ENCODE measurements around the gene IDH3A.

IDH3A gene

DNA sequence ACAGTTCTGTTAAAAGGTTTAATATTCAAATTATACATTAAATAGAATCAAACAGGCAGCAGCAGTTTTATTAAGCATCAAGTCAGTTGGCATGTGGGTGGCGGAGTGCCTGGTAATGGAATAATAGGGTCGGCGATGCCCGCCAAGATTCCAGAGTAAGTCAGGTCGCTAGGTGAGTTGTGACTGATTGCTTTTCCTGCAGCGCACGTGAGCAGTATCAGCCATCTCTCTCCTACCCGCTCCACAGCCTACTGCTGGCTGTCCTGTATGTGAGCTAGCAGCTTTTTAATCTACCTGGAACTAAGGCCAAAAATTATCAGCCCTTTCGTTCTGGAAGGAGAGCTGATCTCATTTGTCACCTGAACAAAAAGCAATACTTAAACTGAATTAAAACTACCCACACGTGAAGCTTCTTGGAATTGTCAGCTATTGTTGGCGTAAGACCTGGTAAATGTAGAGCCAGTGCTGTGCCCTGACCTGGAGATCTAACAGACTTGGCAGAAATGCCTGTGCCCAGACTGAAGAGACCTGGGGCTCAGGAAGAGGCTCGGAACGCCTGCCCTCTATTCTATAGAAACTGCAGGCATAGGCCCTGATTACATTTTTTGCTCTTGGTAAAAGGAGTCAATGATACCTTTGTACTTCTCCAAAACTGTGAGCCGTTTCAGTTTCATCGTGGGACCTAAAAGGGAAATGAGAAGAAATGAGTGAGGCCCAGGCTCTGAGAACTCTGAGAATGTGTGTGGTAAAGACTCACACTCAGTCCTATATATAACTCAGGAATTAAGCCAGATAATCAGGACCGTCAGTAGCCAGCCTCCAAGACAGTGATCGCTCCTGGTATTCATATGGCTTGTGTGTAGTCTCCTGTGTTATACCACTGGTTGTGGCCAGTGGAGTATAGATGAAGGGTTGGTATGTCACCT, 21.9 kb downstream of the IDH3A start:
- no peak for DNase-seq

DNA sequence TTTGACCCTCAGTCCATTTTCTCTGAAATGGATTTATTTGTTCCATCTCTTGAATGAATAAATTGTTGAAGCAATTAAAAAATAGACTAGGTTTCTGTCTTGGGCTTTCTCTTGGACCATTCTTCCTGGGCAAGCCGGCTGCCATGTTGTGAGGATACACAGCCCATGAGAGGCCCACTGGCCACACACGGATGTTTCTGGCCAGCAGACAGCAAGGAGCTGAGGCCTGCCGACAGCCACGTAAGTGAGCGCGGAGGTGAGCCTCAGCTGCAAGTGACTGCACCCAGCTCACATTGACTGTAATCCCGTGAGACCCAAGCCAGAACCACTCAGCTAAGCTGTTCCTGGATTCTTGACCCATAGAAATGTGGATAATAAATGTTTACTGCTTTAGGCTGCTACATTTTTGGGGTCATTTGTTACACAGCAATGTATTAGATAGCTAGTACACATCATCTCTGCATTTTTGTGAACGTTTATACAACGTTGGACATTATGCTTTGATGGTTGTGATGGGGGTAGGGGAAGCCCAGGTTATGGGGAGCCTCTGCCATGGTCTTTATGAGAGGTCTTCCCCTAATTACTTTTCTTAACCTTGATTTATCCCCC, 22.8 kb downstream of the IDH3A start:
- DNase-seq: no peak

DNA sequence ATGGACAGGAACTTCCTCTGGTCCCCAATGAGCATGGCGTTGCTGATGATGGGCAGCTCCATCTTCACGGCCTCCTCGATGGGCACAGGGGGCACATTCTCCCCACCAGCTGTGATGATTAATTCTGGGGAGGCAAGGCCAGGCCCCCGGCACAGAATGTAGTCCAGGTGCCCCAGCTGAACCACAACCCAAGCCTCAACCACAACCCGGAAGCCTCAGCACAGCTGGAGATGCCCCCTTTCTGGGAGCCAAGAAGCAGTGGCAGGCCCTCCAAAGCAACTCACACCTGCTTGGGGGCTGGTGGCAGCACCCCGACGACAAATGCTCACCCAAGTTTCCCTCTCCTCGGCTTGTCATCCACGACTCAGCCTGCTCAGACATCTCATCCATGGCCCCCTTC, 25.2 kb downstream of the IDH3A start:
- no peak for DNase-seq

DNA sequence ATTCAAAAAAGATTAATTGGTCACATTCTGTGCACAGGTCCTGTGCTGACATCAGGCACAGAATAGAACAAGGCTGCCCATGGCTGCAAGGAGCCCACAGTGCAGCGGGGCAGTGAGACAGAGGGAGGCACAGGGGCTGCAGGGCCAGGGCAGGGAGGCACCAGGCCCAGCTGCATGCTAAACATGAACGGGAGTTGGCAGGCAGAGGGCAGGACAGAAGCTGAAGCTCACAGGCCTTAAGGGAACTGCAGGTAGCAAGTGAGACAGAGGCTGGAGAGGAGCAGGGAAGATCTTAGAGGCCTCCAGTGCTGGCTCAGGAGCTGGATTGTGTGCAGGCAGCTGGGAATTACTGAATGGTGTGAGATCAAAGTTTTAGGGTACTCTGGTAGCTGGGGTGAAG, 26.2 kb downstream of the IDH3A start:
- peak; percentile 4 to 53 for DNase-seq

DNA sequence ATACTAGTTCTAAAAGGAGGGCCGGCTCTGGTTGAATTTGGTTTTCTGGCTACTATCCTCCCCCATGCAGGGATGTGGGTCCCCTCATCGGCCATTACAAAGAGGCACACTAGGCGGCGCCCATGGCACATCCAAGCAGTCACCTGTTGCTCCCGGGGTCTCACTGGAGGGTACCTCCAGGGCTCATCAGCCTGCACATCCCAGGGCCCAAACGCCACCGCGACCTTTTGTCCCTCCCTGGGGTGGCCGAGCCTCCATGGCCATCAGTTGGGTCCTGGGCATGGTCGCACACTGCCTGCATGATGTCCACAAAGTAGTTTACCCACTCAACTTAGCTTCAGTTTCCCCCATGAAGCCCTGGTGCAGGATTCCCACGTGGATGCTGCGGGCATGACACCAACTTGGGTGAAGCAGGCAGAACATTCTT, 28.3 kb downstream of the IDH3A start:
- peak; percentile 12 to 19 for DNase-seq

DNA sequence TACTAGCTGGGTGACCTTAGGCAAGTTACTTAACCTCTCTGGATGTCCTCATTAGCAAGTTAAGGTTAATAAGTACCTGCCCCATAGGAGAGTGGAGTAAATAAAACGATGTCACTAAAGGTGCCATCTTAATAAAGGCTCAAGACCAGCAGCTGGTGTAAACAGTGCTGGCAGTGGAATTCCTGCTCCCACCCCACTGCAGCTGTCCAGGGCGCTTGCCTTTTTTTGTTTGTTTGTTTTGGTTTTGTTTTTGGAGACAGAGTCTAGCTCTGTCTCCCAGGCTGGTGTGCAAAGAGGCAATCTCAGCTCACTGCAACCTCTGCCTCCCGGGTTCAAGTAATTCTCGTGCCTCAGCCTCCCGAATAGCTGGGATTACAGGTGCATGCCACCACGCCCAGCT, 28.9 kb downstream of the IDH3A start:
- DNase-seq: no peak

DNA sequence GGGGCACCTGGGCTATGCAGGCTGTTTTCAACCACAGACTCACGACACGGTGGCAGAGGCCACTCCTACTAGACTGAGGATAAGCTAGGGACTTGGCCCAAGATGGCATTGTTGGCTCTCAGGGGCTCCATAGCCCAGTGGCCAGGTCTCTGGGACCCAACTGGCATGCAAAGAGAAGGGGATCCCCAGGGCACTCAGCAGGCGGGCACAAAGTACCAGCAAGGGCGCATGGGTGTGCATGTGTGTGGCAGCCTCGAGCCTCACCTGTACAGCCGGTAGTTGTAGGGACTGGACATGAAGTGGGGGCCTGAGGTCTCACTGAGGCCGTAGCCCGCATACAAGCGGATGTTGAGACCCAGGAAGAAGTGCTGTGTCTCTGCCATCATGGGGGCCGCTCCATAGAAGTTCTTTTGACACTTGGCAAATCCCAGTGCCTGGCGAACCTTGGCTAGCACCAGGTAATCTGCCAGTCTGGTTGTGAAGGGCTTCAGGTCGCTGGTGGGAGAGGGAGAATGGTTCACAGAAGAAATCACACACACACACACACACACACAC, 30.2 kb downstream of the IDH3A start:
- DNase-seq: no peak

DNA sequence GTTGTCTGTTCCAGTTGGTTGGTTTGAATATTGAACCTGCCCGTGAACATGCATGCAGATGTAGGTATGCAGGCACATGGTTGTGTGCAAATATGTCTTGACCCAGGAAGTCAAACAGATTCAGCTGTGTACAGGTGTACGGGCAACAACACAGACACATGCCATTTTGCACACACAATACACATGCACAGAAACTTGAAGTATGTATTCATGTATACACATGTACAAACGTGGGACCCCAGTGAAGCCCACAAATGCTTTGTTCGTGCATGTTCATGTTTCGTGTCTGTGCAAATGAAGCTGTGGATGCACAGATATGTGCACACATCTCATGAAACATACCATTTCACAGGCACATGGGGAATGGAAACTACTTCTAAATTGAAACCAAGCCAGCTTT, 30.7 kb downstream of the IDH3A start:
- no peak for DNase-seq

DNA sequence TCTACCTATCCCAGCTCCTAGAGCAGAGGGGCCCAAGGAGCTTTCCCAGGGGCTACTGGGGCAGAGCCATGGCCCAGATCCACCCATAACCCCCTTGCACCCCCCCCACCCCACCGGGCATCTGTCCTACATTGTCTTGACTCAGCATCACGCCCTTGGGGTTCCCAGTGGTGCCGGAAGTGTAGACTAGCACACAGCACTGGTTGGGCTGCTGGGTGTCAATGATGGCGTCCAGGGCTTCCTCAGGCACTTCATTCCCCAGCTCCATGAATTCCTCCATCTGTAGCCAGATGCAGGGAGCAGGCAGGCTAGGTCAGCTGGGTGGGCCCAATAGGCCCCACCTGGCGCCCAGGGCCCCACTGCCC, 33.2 kb downstream of the IDH3A start:
- no peak for DNase-seq

DNA sequence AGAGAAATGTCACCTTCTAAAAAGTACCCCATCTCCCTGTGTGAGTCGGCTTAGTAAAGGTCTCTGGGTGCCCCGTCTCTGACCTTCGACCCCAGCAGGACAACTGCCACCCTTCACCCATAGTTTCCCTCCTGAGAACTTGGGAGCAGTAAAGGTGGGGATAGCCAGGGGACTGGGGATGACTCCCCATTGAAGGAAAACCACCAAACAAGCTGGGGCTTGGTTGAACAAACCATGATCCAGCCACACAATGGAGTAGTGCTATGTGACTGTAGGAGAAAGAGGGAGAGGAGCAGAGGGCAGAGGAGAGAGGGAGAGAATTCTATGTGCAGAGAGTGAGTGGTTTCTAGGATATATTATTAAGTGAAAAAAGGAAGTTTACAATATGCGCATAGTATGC, 33.7 kb downstream of the IDH3A start:
- DNase-seq: no peak

DNA sequence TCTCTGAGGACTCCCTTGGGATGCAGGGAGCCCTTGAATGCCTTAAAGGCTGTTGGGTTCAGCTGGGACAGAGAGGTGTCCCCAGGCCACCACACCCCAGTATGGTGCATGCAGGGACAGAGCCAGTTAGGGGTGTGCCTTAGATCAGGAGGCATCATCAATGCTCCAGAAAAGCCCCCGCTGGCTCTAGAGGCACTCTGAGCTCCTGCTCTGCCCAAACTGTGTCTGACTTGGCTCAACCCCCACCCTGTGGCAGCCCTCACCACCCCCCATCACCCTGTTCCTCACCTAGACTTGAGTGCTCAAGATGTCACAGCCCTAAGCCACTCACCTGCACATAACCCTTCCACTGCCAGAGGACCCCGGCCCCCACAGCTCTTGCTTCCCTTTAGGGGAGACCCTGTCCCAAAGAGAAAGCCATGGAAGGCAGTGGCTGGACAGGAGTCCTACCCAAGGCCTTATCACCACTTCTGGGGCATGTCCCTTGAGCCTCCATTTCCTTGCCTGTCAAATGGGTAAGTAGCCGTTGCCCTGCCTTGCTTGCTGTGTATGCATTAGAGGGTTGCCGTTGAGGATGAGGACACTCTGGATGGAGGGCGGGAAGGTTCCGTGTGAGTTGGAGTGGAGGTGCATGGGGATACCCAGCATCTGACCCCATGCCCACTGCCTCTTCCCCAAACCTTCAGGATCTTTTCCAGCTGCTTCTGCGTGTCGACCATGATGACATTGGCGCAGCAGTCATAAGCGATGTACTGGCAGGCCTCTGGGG, 43.8 kb downstream of the IDH3A start:
- no peak for DNase-seq

DNA sequence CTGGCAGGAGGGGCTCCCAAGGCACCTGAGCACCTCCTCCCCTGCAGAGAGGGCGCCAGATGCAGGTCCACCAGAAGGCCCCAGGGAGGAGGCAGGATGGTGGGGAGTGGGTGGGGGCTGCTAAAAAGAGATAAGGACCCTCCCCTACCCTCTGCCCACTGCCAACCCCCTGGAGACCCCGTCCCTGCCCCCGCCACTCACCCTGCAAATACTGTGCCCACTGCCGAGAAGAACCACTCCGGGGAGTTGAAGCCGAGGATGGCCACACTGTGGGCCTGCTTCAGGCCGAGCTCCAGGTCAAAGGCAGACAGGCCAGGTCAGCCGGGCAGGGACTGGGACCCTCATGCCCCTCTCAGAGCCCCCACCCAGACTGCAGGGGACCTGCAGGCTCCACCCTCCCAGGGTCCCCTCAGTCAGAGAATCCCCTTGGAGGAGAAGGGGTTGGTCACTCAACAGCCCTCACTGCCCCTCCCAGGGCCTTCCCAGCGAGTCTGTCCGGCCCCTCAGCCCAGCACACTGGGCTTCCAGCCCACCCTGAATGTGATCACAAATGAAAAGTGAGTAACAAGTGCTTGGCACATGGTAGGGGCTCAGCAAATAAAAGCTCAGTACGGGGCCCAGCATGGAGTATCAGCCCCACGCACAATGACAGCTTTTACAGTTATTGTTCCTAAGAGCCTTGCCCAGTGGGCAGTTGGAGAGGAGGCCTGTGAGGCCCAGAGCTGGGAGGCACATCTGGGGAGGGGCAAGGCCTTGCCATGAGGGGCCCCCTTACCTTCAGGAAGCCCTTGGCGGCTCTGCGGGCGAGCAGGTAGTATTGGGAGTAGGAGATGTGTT, 44.8 kb downstream of the IDH3A start:
- no peak for DNase-seq

DNA sequence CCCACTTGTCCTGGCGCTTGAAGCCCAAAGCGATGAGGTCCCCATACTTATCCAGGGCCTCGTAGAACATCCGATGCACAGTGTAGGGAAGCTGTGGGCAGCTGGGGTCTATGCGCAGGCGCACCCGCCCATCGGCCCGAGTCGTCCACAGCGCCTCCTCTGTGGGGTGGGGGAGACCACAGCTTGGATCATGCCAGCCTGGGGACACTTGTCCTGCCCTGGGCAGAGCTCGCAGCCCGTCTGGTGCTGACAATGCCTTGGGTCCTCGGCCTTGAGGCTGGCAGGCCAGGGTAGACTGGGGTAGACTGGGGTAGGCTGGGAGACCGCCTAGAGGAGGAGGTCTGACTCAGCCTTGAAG, 45.4 kb downstream of the IDH3A start:
- no peak for DNase-seq

DNA sequence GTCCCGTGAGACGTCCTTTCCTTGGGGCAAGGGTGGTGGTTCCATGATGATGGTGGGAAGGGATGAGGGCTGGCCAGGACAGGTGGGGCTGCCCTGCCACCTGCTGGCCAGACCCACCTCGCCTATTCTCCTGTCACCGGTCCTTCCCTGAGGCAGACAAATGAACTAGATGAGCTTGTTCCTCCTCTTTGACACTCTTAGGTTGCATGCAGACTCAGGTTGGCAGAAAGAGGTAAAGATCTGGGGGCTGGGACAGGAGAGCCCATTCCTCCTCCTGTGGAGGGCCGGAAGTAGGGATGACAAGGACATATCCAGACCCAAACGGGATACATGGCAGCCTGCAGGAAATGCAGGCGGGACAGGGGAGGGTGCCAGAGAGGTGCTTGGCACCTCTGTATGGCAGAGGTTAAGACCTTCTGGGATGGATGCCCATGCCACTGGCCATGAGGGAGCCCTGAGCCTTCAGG, 46.6 kb downstream of the IDH3A start:
- DNase-seq: peak in 1 of 2 experiments; percentile 66

DNA sequence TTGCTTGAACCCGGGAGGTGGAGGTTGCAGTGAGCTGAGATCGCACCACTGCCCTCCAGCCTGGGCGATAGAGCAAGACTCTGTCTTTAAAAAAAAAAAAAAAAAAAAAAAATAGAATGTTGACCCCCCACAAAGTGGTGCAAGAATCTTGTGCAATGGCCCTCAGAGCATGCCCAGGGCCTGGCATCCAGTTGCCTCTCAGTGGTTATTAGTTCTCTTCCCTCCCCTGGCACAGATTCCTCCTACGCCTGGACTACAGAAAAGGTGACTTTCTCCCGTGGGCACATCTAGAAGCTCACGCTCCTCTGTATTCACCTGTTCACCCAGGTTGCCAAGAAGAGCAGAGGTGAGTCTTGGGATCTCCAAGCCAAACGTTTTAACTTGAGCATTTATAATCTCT, 48.5 kb downstream of the IDH3A start:
- no peak for DNase-seq

DNA sequence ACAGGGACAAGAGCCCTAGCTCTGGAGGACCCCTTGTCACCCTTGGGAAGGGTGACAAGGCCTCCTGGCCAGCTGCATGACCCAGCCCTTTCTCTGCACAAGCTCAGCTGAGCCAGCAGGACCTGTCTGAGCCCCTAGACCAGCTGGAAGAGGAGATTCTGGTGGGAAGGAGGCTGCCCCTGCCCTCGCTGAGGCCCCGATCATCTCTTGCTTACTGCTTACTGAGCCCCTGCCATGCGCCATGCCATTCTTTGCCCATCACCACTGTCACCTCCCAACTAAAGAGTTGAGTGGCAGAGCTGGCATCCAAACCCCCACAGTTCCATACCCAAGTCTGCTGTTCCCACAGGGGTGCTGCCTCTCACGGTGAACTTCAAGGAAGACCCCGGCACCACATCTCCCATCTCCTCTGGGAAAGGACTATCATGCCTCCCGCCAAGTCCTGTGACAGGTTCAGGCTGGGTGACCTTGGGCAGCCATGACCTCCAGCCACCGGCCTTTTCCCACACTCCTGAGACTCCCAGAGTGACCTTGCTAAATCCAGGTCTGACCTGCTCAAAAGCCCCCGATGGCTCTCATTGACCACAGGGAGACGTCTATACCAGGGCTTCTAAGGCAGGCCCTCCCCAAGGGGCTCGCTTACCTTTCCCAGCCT, 51.2 kb downstream of the IDH3A start:
- DNase-seq: no peak

DNA sequence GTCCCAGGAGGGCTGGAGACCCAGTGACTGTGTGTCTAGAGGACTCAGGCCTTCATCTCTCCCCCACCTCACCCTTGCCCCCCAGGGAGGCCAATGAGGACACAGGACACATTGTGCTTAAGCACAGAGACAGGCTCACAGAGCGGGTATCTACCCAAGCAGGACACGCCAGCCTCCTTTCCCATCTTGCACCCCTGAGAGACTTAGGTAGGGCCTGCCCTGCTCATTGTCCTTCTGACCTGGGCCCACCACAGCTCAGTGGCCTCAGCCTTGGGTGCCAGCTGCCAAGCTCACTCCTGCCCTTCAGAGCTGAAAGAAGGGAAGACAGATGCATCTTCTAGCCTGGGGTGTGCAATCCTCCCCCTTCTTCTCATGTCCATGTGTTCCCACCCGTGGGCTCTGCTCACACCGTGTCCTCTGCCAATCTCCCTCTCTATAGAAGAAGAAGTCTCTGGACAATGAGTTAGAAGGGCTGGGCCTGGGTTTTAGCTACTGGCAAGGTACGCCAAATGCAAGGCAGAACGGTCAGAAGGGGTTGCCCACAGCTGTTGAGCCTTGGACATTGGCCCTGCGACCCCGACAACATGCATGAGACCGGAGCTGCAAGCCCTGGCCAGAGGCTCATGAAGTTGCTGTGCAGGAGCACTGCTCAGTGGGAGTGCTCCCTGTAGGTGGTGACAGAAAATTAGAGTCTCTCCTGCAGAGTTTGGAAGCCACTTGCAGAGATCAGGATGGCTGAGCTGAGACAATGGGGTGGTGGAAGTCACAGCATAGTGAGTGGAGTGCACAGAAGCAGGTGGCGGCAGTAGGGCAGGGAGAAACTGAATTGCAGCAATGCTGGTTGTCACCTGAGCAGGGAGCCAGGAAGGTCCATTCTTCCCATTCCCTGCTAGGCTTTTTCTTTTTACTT, 52.4 kb downstream of the IDH3A start:
- no peak for DNase-seq

DNA sequence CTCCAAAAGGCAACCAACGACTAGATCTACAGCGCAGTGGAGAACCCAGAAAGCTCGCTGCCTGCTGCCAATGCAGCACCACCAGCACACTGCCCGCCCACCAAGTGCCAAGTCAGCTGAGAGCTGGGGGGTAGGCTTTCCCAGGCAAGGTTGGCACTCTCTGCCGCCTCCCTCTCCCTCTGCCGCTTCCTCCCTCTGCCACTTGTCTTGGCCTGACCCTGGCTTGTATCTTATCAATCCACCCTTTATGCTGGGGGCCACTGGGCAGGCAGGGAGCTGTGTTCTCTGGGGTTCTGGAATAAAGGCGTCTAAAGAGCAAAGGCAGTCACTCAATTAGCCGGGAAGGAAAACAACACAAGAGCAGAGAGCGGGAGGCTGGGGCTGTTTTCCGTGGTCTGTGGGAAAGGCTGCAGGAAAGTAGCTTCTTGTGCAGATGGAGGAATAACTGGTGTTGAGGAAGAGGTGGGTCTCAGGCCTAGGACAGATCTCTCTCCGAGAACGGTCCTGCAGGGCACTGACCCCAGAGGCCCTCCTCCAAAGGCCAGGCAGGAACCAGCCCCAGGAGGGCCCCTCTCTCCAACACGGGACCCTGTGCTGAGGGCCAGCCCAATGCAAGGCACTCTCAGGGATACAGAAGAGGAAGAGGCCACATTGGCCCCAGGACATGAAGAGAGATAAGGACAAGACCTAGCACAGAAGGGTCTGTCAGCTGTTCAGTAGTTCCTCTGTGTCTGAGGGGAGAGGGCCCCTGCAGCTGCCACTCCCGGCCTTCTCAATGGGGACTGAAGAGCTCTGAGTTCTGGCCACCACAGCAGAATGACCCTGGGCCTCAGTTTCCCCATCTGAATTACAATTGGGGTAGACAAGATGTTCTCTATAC, 54.4 kb downstream of the IDH3A start:
- DNase-seq: no peak

Data from NCI-H526 (cell line).